Neural progenitor cell (in vitro differentiated cells): ENCODE data around the gene JAZF1. TPM values are rescaled to one million over a fixed set of nuclear protein-coding genes. Genes with fewer than 3 reads are reported as not detected.

Experiments
- DNase-seq: peaks from one replicate; pipeline ENCODE4 v3.0.0-alpha.2; 2016; ENCODE audit warnings: low spot score
- H2AFZ ChIP-seq: fragments of 200-600 bp; sonication (generic); replicated peaks from 2 replicates; pipeline ENCODE4 v1.6.1; 2016; ENCODE audit warnings: antibody characterized with exemption
- H3F3A ChIP-seq: fragments of 200-600 bp; sonication (generic); 2 replicates; pipeline ENCODE4 v1.6.1; 2016; ENCODE audit warnings: antibody characterized with exemption, low read depth
- H3K27ac ChIP-seq: fragments of 200-600 bp; sonication (generic); 2 replicates; pipeline ENCODE4 v1.5.1; 2016; ENCODE audit warnings: mild to moderate bottlenecking
- H3K27me3 ChIP-seq: fragments of 200-600 bp; sonication (generic); 2 replicates; pipeline ENCODE4 v1.6.1; 2016; ENCODE audit warnings: mild to moderate bottlenecking, moderate library complexity
- H3K36me3 ChIP-seq: fragments of 200-600 bp; sonication (generic); 2 replicates; pipeline ENCODE4 v1.5.1; 2016
- H3K4me1 ChIP-seq: fragments of 200-600 bp; sonication (generic); 2 replicates; pipeline ENCODE4 v1.6.1; 2016; ENCODE audit warnings: mixed run types
- H3K4me2 ChIP-seq: fragments of 200-600 bp; sonication (generic); 2 replicates; pipeline ENCODE4 v1.6.1; 2016
- H3K4me3 ChIP-seq: fragments of 200-600 bp; sonication (generic); 2 replicates; pipeline ENCODE4 v1.5.1; 2016
- H3K79me2 ChIP-seq: fragments of 200-600 bp; sonication (generic); 2 replicates; pipeline ENCODE4 v1.6.1; 2016; ENCODE audit warnings: low read depth
- H3K9ac ChIP-seq: fragments of 200-600 bp; sonication (generic); 2 replicates; pipeline ENCODE4 v1.6.1; 2016
- H3K9me3 ChIP-seq: fragments of 200-600 bp; sonication (generic); 2 replicates; pipeline ENCODE4 v1.5.1; 2016; ENCODE audit warnings: low read depth
- H4K20me1 ChIP-seq: fragments of 200-600 bp; sonication (generic); 2 replicates; pipeline ENCODE4 v1.6.1; 2016; ENCODE audit warnings: low read depth
- H3K27ac Mint-ChIP-seq: 3 replicates; pipeline ENCODE4 v1.8.0; 2021; ENCODE audit warnings: mixed read lengths
- H3K27me3 Mint-ChIP-seq: 2 replicates; pipeline ENCODE4 v1.8.0; 2022; ENCODE audit warnings: low read depth, mild to moderate bottlenecking, inconsistent platforms, moderate library complexity, mixed read lengths; ENCODE audit not compliant: insufficient read depth
- H3K36me3 Mint-ChIP-seq: 3 replicates; pipeline ENCODE4 v1.8.0; 2021; ENCODE audit warnings: mixed read lengths
- H3K4me1 Mint-ChIP-seq: 3 replicates; pipeline ENCODE4 v1.8.0; 2021; ENCODE audit warnings: mixed read lengths
- H3K4me3 Mint-ChIP-seq: 3 replicates; pipeline ENCODE4 v1.8.0; 2021; ENCODE audit warnings: mild to moderate bottlenecking, moderate library complexity, mixed read lengths
- H3K9me3 Mint-ChIP-seq: 3 replicates; pipeline ENCODE4 v1.8.0; 2020; ENCODE audit warnings: mixed read lengths
- EZH2 ChIP-seq: fragments of 200-600 bp; sonication (generic); IDR thresholded peaks from 2 replicates; pipeline ENCODE4 v1.6.1; 2017; ENCODE audit warnings: antibody characterized with exemption, mild to moderate bottlenecking, moderate library complexity
- EZH2phosphoT487 ChIP-seq: fragments of 200-600 bp; sonication (generic); IDR thresholded peaks from 2 replicates; pipeline ENCODE4 v1.6.1; 2017; ENCODE audit warnings: antibody characterized with exemption
- total RNA-seq: library from RNA; depleted of rRNA; stranded (reverse); fragments of >200 nt; gene quantifications from 2 replicates; pipeline ENCODE4 v1.2.3, GENCODE V29; 2015; ENCODE audit warnings: low replicate concordance
- TF ChIP-seq, protein P1 (sequence below): fragments of 200-600 bp; sonication (generic); IDR thresholded peaks from 2 replicates; pipeline ENCODE4 v1.5.1; 2017; ENCODE audit warnings: antibody characterized with exemption, mild to moderate bottlenecking

JAZF1 gene
- total RNA-seq, 1 donor from 2014 or later = 3.1 TPM

DNA sequence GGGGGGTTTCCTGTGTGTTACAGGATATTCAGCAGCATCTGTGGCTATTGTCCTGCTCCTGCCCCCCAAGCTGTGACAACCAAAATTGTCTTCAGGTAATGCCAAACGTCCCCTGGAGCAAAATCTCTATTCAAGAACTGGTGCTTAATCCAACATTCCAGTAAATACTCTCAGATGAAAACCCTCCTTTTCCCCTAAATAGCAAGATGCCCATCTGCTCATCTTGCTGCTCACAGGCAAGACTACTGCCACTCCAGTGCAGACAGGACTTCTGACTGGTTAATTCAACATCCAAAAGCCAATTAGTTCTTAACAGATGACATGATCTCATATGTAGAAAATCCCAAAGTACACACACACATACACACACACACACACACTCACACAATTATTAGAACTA is 20.5 kb upstream of the JAZF1 start:
- Mint-ChIP-seq H3K36me3 (no peaks in the 10 kb centered on the region), H3K4me3 (no peak overlapping the region), H3K9me3 (no peaks in the 10 kb centered on the region), H3K27ac (no peak overlapping the region), H3K27me3 (no peaks in the 10 kb centered on the region), H3K4me1 (peaks cover under 1% of the 10 kb centered on the region)
- H3K27me3 ChIP-seq = no peaks in the 10 kb centered on the region
- no peak overlapping the region for H3K27ac ChIP-seq
- H3F3A ChIP-seq = no peaks in the 10 kb centered on the region
- H3K4me3 ChIP-seq = no peak overlapping the region
- no peaks in the 10 kb centered on the region for H3K36me3 ChIP-seq
- H3K4me1 ChIP-seq = no peaks in the 10 kb centered on the region
- H3K9ac ChIP-seq = no peak overlapping the region
- H3K79me2 ChIP-seq = no peaks in the 10 kb centered on the region
- H4K20me1 ChIP-seq = no peaks in the 10 kb centered on the region
- TF ChIP-seq EZH2 = no peak
- TF ChIP-seq EZH2phosphoT487 = no peak
- TF ChIP-seq, protein P1, sequence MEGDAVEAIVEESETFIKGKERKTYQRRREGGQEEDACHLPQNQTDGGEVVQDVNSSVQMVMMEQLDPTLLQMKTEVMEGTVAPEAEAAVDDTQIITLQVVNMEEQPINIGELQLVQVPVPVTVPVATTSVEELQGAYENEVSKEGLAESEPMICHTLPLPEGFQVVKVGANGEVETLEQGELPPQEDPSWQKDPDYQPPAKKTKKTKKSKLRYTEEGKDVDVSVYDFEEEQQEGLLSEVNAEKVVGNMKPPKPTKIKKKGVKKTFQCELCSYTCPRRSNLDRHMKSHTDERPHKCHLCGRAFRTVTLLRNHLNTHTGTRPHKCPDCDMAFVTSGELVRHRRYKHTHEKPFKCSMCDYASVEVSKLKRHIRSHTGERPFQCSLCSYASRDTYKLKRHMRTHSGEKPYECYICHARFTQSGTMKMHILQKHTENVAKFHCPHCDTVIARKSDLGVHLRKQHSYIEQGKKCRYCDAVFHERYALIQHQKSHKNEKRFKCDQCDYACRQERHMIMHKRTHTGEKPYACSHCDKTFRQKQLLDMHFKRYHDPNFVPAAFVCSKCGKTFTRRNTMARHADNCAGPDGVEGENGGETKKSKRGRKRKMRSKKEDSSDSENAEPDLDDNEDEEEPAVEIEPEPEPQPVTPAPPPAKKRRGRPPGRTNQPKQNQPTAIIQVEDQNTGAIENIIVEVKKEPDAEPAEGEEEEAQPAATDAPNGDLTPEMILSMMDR = no peak
- no peak for DNase-seq
- no peaks in the 10 kb centered on the region for H3K9me3 ChIP-seq
- no peak overlapping the region for H3K4me2 ChIP-seq
- H2AFZ ChIP-seq = no peak overlapping the region

DNA sequence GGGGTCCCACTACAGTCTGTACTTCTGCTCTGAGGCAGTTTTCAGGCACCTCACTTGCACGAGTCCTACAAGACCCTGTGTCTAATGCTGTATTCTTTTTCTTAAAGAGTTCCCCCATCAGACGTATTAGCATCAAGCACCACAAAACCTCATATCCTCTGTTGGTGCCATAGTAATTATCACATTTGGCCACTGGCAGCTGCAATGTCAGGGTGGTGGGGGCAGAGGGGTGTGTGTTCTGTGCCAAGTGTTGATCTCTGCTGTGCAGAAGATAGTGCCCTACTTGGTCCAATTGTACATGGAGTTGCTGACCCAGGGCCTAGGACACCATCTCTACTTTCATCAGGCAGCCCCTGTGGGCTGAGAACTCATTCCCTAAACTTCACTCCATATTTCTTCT is 20.0 kb upstream of the JAZF1 start:
- Histone ChIP-seq H3K4me2 (no peak overlapping the region), H3K9me3 (no peaks in the 10 kb centered on the region), H3K27ac (no peak overlapping the region), H2AFZ (no peak overlapping the region), H3K9ac (no peak overlapping the region), H3K4me1 (no peaks in the 10 kb centered on the region), H3F3A (no peaks in the 10 kb centered on the region), H3K27me3 (no peaks in the 10 kb centered on the region), H4K20me1 (no peaks in the 10 kb centered on the region), H3K79me2 (no peaks in the 10 kb centered on the region), H3K4me3 (no peak overlapping the region), H3K36me3 (no peaks in the 10 kb centered on the region)
- Mint-ChIP-seq H3K4me1 (peaks cover 2% of the 10 kb centered on the region), H3K27me3 (no peaks in the 10 kb centered on the region), H3K4me3 (no peak overlapping the region), H3K9me3 (no peaks in the 10 kb centered on the region), H3K27ac (no peak overlapping the region), H3K36me3 (no peaks in the 10 kb centered on the region)
- DNase-seq = no peak
- TF ChIP-seq, protein P1 = no peak
- TF ChIP-seq EZH2 = no peak
- TF ChIP-seq EZH2phosphoT487 = no peak

DNA sequence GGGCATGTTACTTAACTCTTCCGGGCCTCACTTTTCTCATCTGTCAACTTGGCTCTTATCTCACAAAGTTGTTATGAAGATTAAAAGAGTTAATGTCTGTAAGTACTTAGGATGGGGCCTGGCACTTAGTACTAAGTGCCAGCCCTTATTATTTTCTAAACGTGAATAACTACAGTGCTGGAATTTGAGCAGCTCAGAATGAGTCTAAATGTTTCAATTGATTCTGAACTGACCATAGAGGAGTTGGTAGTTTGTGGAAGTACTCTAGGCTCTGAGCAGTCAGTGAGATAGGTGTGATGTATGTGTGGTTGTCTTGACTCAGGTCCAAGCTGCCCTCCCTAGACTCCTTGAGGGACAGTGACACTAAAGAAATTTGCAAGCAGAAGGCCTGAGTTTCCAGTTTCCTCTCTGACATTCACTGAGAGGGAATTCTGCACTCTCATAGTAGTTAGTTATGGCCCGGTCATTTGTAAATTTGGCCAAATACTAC is 18.5 kb upstream of the JAZF1 start:
- Histone ChIP-seq H3K36me3 (no peaks in the 10 kb centered on the region), H3F3A (no peaks in the 10 kb centered on the region), H3K9ac (no peak overlapping the region), H3K4me1 (no peaks in the 10 kb centered on the region), H2AFZ (no peak overlapping the region), H3K27ac (no peak overlapping the region), H3K4me2 (no peak overlapping the region), H3K27me3 (no peaks in the 10 kb centered on the region), H3K79me2 (no peaks in the 10 kb centered on the region), H3K9me3 (no peaks in the 10 kb centered on the region), H4K20me1 (no peaks in the 10 kb centered on the region), H3K4me3 (no peak overlapping the region)
- no peaks in the 10 kb centered on the region for H3K36me3 Mint-ChIP-seq
- no peak for TF ChIP-seq EZH2
- TF ChIP-seq EZH2phosphoT487 = no peak
- TF ChIP-seq, protein P1 = no peak
- no peak for DNase-seq
- no peaks in the 10 kb centered on the region for H3K9me3 Mint-ChIP-seq
- no peak overlapping the region for H3K4me3 Mint-ChIP-seq
- H3K27ac Mint-ChIP-seq = no peak overlapping the region
- peaks cover 2% of the 10 kb centered on the region for H3K4me1 Mint-ChIP-seq
- H3K27me3 Mint-ChIP-seq = no peaks in the 10 kb centered on the region
